WTC11 (cell line): ENCODE data around the gene COL21A1.

ENCODE experiments used
- RORB ChIP-seq: fragments of 250-450 bp; sonication (Bioruptor Pico); IDR thresholded peaks from 2 replicates; pipeline ENCODE4 v1.9.0; 2021; ENCODE audit warnings: mild to moderate bottlenecking
- TF ChIP-seq, protein P1 (sequence below): fragments of 200-600 bp; IDR thresholded peaks from 2 replicates; pipeline ENCODE4 v1.8.0; 2022; ENCODE audit warnings: antibody characterized with exemption
- TF ChIP-seq, protein P2 (sequence below): sonication (generic); formaldehyde crosslinking; IDR thresholded peaks from 2 replicates; pipeline ENCODE4 v1.8.1; 2022; ENCODE audit warnings: low read depth, missing genetic modification reagents, borderline replicate concordance
- TF ChIP-seq, protein P3 (sequence below): sonication (generic); formaldehyde crosslinking; IDR thresholded peaks from 2 replicates; pipeline ENCODE4 v1.8.1; 2022; ENCODE audit warnings: low read depth, mild to moderate bottlenecking, moderate library complexity, missing genetic modification reagents, borderline replicate concordance
- TF ChIP-seq, protein P4 (sequence below): sonication (generic); formaldehyde crosslinking; IDR thresholded peaks from 2 replicates; pipeline ENCODE4 v1.8.1; 2023; ENCODE audit warnings: mild to moderate bottlenecking, missing genetic modification reagents, moderate library complexity

DNA sequence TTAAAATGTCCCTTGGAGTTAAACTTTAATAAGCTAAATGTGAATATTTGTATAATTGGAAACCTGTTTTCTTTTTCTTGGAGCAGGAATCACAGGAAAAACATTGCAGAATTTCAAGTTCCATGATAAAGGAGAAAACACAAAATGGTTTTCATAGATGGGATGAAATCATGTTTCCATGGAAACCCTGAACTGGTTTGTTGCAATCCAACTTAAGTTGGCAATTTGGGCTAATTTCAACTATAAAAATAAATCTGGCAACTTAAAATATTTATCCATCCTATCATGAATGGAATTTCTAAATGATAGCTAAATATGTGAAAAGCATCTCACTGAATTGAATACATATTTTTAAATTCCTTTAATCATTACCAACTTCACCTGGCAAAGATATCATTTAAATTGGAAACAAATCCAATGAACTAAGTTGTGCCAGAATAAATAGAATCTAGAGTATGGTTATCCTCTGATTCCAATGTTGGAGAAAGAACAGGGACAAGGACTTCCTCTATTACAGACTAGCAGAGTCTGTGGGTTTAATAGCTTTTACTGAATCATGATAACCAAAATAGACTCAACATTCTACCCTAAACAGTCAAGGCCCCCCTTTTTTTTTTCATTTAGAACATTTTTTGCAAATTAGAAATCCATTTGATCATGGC lies 33.2 kb downstream of the COL21A1 start:
- TF ChIP-seq, protein P1, sequence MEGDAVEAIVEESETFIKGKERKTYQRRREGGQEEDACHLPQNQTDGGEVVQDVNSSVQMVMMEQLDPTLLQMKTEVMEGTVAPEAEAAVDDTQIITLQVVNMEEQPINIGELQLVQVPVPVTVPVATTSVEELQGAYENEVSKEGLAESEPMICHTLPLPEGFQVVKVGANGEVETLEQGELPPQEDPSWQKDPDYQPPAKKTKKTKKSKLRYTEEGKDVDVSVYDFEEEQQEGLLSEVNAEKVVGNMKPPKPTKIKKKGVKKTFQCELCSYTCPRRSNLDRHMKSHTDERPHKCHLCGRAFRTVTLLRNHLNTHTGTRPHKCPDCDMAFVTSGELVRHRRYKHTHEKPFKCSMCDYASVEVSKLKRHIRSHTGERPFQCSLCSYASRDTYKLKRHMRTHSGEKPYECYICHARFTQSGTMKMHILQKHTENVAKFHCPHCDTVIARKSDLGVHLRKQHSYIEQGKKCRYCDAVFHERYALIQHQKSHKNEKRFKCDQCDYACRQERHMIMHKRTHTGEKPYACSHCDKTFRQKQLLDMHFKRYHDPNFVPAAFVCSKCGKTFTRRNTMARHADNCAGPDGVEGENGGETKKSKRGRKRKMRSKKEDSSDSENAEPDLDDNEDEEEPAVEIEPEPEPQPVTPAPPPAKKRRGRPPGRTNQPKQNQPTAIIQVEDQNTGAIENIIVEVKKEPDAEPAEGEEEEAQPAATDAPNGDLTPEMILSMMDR: no peak
- TF ChIP-seq, protein P2, sequence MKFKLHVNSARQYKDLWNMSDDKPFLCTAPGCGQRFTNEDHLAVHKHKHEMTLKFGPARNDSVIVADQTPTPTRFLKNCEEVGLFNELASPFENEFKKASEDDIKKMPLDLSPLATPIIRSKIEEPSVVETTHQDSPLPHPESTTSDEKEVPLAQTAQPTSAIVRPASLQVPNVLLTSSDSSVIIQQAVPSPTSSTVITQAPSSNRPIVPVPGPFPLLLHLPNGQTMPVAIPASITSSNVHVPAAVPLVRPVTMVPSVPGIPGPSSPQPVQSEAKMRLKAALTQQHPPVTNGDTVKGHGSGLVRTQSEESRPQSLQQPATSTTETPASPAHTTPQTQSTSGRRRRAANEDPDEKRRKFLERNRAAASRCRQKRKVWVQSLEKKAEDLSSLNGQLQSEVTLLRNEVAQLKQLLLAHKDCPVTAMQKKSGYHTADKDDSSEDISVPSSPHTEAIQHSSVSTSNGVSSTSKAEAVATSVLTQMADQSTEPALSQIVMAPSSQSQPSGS (CRISPR knock-in tag): no peak
- TF ChIP-seq, protein P3, sequence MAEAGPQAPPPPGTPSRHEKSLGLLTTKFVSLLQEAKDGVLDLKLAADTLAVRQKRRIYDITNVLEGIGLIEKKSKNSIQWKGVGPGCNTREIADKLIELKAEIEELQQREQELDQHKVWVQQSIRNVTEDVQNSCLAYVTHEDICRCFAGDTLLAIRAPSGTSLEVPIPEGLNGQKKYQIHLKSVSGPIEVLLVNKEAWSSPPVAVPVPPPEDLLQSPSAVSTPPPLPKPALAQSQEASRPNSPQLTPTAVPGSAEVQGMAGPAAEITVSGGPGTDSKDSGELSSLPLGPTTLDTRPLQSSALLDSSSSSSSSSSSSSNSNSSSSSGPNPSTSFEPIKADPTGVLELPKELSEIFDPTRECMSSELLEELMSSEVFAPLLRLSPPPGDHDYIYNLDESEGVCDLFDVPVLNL (CRISPR knock-in tag): no peak
- TF ChIP-seq, protein P4, sequence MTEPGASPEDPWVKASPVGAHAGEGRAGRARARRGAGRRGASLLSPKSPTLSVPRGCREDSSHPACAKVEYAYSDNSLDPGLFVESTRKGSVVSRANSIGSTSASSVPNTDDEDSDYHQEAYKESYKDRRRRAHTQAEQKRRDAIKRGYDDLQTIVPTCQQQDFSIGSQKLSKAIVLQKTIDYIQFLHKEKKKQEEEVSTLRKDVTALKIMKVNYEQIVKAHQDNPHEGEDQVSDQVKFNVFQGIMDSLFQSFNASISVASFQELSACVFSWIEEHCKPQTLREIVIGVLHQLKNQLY (CRISPR knock-in tag): no peak
- no peak for TF ChIP-seq RORB (CRISPR knock-in tag)
